ENCODE data around the gene SLC22A17. TPM values are rescaled to one million over a fixed set of nuclear protein-coding genes. Genes with fewer than 3 reads are reported as not detected.

Gene SLC22A17
- polyA plus RNA-seq, 1 donor (not counting 4 experiments of a cell fraction or from before 2014, with no cell fraction given) = 0.76 TPM

DNA sequence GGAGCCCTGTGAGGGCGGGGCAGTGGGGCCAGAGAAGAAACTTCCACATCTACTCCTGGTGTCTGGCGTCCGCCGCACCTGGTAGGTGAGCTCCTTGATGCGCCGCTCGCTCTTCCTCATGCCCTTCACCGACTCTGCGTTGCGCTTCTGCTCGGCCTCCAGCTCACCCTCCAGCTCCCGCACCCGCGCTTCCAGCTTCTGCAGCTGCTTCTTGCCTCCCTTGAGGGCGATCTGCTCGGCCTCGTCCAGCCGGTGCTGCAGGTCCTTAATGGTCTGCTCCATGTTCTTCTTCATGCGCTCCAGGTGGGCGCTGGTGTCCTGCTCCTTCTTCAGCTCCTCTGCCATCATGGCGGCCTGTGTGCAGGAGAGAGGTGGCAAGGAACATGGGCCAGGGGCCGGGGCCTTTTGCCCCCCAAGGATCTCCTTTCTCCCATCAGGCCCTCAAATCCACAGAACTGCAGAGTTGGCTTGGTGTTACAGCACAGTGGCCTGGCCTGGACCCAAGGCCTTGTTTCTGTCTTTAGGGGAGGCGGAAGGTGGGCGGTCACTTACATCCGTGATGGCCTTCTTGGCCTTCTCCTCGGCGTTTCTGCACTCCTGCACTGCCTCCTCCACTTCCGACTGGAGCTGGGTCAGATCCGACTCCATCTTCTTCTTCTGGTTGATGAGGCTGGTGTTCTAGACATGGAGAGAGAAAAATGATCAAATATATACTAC, 31.8 kb upstream of the SLC22A17 start:
- H3K9ac ChIP-seq (ENCODE audit: control insufficient read depth, extremely low read depth, insufficient read depth, low read length) = no peak overlapping the region
- H3K9me1 ChIP-seq (ENCODE audit: control insufficient read depth, extremely low read depth, insufficient read depth, low read length) = no peaks in the 10 kb centered on the region
- no peaks in the 10 kb centered on the region for H3K9me3 ChIP-seq (ENCODE audit: control insufficient read depth, low read depth, low read length)
- H3K4me2 ChIP-seq (ENCODE audit: control insufficient read depth, extremely low read depth, insufficient read depth, low read depth, low read length) = no peak overlapping the region
- H3K27me3 ChIP-seq (ENCODE audit: control insufficient read depth, extremely low read depth, insufficient read depth, low read length) = peaks cover 7% of the 10 kb centered on the region
- H3K27ac ChIP-seq (ENCODE audit: control insufficient read depth, insufficient read depth, low read length) = no peak overlapping the region
- FAIRE-seq = no peak
- DNase-seq (ENCODE audit: low read depth, low spot score) = no peak
- no peaks in the 10 kb centered on the region for H3K36me3 ChIP-seq (ENCODE audit: control insufficient read depth in 2 of 2, extremely low read depth in 1 of 2, insufficient read depth in 2 of 2, low read length in 2 of 2)
- H3K4me1 ChIP-seq (ENCODE audit: control insufficient read depth, extremely low read depth, insufficient read depth, low read length) = no peaks in the 10 kb centered on the region
- no peak overlapping the region for H3K4me3 ChIP-seq (ENCODE audit: control insufficient read depth in 2 of 3, extremely low read depth in 1 of 3, insufficient read depth in 2 of 3, low read depth in 1 of 3, low read length in 3 of 3)
- dilution Hi-C loops (cut with MboI; ENCODE audit: extremely low pct_ligation_motif_present, low sequenced_read_pairs) = no loop called here
- no peak for TF ChIP-seq EZH2 (IDR thresholded peaks at IDR 0.05; ENCODE audit: low read length)
- TF ChIP-seq, protein P1, sequence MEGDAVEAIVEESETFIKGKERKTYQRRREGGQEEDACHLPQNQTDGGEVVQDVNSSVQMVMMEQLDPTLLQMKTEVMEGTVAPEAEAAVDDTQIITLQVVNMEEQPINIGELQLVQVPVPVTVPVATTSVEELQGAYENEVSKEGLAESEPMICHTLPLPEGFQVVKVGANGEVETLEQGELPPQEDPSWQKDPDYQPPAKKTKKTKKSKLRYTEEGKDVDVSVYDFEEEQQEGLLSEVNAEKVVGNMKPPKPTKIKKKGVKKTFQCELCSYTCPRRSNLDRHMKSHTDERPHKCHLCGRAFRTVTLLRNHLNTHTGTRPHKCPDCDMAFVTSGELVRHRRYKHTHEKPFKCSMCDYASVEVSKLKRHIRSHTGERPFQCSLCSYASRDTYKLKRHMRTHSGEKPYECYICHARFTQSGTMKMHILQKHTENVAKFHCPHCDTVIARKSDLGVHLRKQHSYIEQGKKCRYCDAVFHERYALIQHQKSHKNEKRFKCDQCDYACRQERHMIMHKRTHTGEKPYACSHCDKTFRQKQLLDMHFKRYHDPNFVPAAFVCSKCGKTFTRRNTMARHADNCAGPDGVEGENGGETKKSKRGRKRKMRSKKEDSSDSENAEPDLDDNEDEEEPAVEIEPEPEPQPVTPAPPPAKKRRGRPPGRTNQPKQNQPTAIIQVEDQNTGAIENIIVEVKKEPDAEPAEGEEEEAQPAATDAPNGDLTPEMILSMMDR (optimal IDR thresholded peaks at IDR 0.05 in 1 of 3, IDR thresholded peaks at IDR 0.05 in 1 of 3, conservative IDR thresholded peaks at IDR 0.05 in 1 of 3; ENCODE audit: extremely low read depth in 1 of 3, insufficient read depth in 2 of 3, low read length in 3 of 3) = no peak
- no peaks in the 10 kb centered on the region for H4K20me1 ChIP-seq (ENCODE audit: control insufficient read depth, extremely low read depth, insufficient read depth, low read length)
- no peaks in the 10 kb centered on the region for H3K79me2 ChIP-seq (ENCODE audit: control insufficient read depth, insufficient read depth, low read length)
- no peak overlapping the region for H2AFZ ChIP-seq (ENCODE audit: control insufficient read depth, low read length)

DNA sequence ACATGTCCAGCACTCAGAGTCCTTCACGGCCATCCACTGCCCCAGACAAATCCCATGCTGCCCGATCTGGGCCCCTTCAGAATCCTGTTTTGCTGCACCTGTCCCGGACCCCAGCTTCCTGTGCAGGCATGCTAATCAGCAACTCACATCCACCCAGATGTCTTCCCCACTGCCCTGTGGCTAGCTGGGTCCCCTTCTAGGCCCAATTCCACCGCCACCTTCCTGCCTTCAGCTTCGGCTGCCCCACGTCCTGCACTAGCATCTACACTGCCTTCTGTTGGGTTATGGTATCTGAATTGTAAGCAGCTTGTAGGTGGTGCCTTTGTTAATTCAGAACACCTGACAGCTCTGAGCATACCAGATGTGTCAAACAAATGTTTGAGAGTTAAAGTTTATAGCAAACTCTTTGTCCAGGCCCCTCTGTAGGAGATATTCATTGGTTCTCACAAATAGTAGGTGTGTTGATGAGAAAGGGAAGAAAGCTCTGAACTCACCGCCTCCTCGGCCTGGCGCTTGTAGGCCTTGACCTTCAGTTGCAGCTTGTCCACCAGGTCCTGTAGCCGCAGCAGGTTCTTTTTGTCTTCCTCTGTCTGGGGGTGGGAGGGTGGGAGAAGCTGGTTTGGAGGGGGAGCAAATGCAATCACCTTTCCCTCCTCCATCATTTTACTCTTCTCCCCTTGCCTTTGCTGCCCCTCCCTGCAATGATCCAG, 30.2 kb upstream of the SLC22A17 start:
- Histone ChIP-seq H3K9ac (ENCODE audit: control insufficient read depth, extremely low read depth, insufficient read depth, low read length) (no peak overlapping the region), H3K4me1 (ENCODE audit: control insufficient read depth, extremely low read depth, insufficient read depth, low read length) (no peaks in the 10 kb centered on the region), H3K27me3 (ENCODE audit: control insufficient read depth, extremely low read depth, insufficient read depth, low read length) (peaks cover 7% of the 10 kb centered on the region), H4K20me1 (ENCODE audit: control insufficient read depth, extremely low read depth, insufficient read depth, low read length) (no peaks in the 10 kb centered on the region), H3K4me2 (ENCODE audit: control insufficient read depth, extremely low read depth, insufficient read depth, low read depth, low read length) (no peak overlapping the region), H3K9me3 (ENCODE audit: control insufficient read depth, low read depth, low read length) (no peaks in the 10 kb centered on the region), H3K79me2 (ENCODE audit: control insufficient read depth, insufficient read depth, low read length) (no peaks in the 10 kb centered on the region), H2AFZ (ENCODE audit: control insufficient read depth, low read length) (no peak overlapping the region), H3K36me3 (ENCODE audit: control insufficient read depth in 2 of 2, extremely low read depth in 1 of 2, insufficient read depth in 2 of 2, low read length in 2 of 2) (no peaks in the 10 kb centered on the region), H3K4me3 (ENCODE audit: control insufficient read depth in 2 of 3, extremely low read depth in 1 of 3, insufficient read depth in 2 of 3, low read depth in 1 of 3, low read length in 3 of 3) (no peak overlapping the region), H3K27ac (ENCODE audit: control insufficient read depth, insufficient read depth, low read length) (no peak overlapping the region), H3K9me1 (ENCODE audit: control insufficient read depth, extremely low read depth, insufficient read depth, low read length) (no peaks in the 10 kb centered on the region)
- no peak for TF ChIP-seq EZH2 (IDR thresholded peaks at IDR 0.05; ENCODE audit: low read length)
- TF ChIP-seq, protein P1 (optimal IDR thresholded peaks at IDR 0.05 in 1 of 3, IDR thresholded peaks at IDR 0.05 in 1 of 3, conservative IDR thresholded peaks at IDR 0.05 in 1 of 3; ENCODE audit: extremely low read depth in 1 of 3, insufficient read depth in 2 of 3, low read length in 3 of 3) = no peak
- DNase-seq (ENCODE audit: low read depth, low spot score) = no peak
- dilution Hi-C loops (cut with MboI; ENCODE audit: extremely low pct_ligation_motif_present, low sequenced_read_pairs) = no loop called here
- FAIRE-seq = no peak
